Suppressor macrophage treated with lipopolysaccharide for 4 hours (primary cell): ENCODE data around the gene VWA8.

Experiments
- DNase-seq: peaks from one replicate; pipeline ENCODE4 v3.0.0-alpha.2; 2020

The VWA8 gene

GRCh38 chr13:41610404-41610803 lies 350.5 kb downstream of the VWA8 start:
- DNase-seq: no peak

- no peak for DNase-seq
These were observed 351.1 kb downstream of the VWA8 start for GRCh38 chr13:41609828-41610227.

GRCh38 chr13:41608839-41609177 lies 352.1 kb downstream of the VWA8 start:
- DNase-seq: no peak

GRCh38 chr13:41608111-41608838 lies 352.6 kb downstream of the VWA8 start:
- DNase-seq: no peak

GRCh38 chr13:41606646-41607045 lies 354.3 kb downstream of the VWA8 start:
- DNase-seq: no peak

- DNase-seq: no peak
These were observed 355.3 kb downstream of the VWA8 start for GRCh38 chr13:41605319-41606285.

- no peak for DNase-seq
These were observed 357.0 kb downstream of the VWA8 start for GRCh38 chr13:41603917-41604316.

GRCh38 chr13:41601718-41602445 lies 359.0 kb downstream of the VWA8 start:
- no peak for DNase-seq

GRCh38 chr13:41599619-41600018 lies 361.3 kb downstream of the VWA8 start:
- no peak for DNase-seq

GRCh38 chr13:41597348-41598041 lies 363.4 kb downstream of the VWA8 start:
- DNase-seq: no peak

GRCh38 chr13:41596190-41596589 lies 364.7 kb downstream of the VWA8 start:
- no peak for DNase-seq

GRCh38 chr13:41595298-41595697 lies 365.6 kb downstream of the VWA8 start:
- DNase-seq: no peak

GRCh38 chr13:41590643-41591042 lies 370.3 kb downstream of the VWA8 start:
- DNase-seq: no peak

GRCh38 chr13:41590122-41590521 lies 370.8 kb downstream of the VWA8 start:
- DNase-seq: no peak

- no peak for DNase-seq
These were observed 371.5 kb downstream of the VWA8 start for GRCh38 chr13:41589434-41589833.

GRCh38 chr13:41588899-41589298 lies 372.0 kb downstream of the VWA8 start:
- peak; percentile 76 for DNase-seq

- DNase-seq: no peak
These were observed 372.5 kb downstream of the VWA8 start for GRCh38 chr13:41588448-41588847.

- no peak for DNase-seq
These were observed 373.4 kb downstream of the VWA8 start for GRCh38 chr13:41587490-41587889.

GRCh38 chr13:41586216-41586615 lies 374.7 kb downstream of the VWA8 start:
- DNase-seq: no peak

- no peak for DNase-seq
These were observed 378.9 kb downstream of the VWA8 start for GRCh38 chr13:41582027-41582463.

GRCh38 chr13:41580345-41580744 lies 380.6 kb downstream of the VWA8 start:
- no peak for DNase-seq

GRCh38 chr13:41579881-41580280 lies 381.0 kb downstream of the VWA8 start:
- no peak for DNase-seq

GRCh38 chr13:41579168-41579567 lies 381.7 kb downstream of the VWA8 start:
- DNase-seq: no peak
